Brain microvascular endothelial cell (primary cell): ENCODE results near the gene SUMF1.

Source experiments
- DNase-seq: peaks from one replicate; pipeline ENCODE4 v3.0.0-alpha.2; 2020
- H3K27ac ChIP-seq: fragments of 250-450 bp; sonication (Bioruptor Pico); 2 replicates; pipeline ENCODE4 v1.5.1; 2020; ENCODE audit warnings: mild to moderate bottlenecking, moderate library complexity
- H3K27me3 ChIP-seq: fragments of 250-450 bp; sonication (Bioruptor Pico); replicated peaks from 2 replicates; pipeline ENCODE4 v1.5.1; 2020; ENCODE audit warnings: mild to moderate bottlenecking
- H3K36me3 ChIP-seq: fragments of 250-450 bp; sonication (Bioruptor Pico); replicated peaks from 2 replicates; pipeline ENCODE4 v1.5.1; 2020; ENCODE audit warnings: mild to moderate bottlenecking
- H3K4me3 ChIP-seq: 2 replicates; pipeline ENCODE4 v1.5.1; 2011; ENCODE audit warnings: low read depth, mild to moderate bottlenecking, control low read depth, low read length, moderate library complexity
- CTCF ChIP-seq: IDR thresholded peaks from 2 replicates; pipeline ENCODE4 v1.5.1; 2011; ENCODE audit warnings: low read depth, mild to moderate bottlenecking, moderate library complexity, low read length, control low read depth, inconsistent platforms; ENCODE audit errors: missing control alignments
- in situ Hi-C: cut with HindIII; loops from 2 replicates; pipeline ENCODE4 v1.10.0; 2017; ENCODE audit warnings: low sequenced_read_pairs, low pct_ligation_motif_present

The SUMF1 gene

DNA sequence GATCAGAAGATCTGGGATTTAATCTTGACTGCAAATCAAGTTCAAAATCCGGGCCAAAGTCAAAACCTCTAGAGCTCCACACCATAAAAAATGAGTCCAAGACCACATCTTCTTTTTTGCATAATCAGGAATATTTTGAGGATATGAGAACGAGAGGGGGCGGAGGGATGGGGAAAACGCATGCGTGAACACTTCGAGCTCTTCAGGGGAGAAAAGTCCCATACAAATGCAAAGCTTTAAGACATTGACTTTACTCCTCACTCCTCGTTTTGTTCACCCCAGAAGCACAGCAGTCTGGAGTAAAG lies 68.2 kb downstream of the SUMF1 start:
- no peaks in the 10 kb centered on the region for H3K27me3 ChIP-seq
- DNase-seq, result no peak
- no peak overlapping the region for H3K27ac ChIP-seq
- TF ChIP-seq CTCF, result no peak
- no peak overlapping the region for H3K4me3 ChIP-seq
- H3K36me3 ChIP-seq, result no peaks in the 10 kb centered on the region
- in situ Hi-C loops, result no loop called here

- H3K27me3 ChIP-seq, result no peaks in the 10 kb centered on the region
- no peak overlapping the region for H3K27ac ChIP-seq
- in situ Hi-C loops, result no loop called here
- no peak for TF ChIP-seq CTCF
- no peaks in the 10 kb centered on the region for H3K36me3 ChIP-seq
- no peak for DNase-seq
- H3K4me3 ChIP-seq, result no peak overlapping the region
Observed at GRCh38 chr3:4398120-4398940, 68.7 kb downstream of the SUMF1 start.

DNA sequence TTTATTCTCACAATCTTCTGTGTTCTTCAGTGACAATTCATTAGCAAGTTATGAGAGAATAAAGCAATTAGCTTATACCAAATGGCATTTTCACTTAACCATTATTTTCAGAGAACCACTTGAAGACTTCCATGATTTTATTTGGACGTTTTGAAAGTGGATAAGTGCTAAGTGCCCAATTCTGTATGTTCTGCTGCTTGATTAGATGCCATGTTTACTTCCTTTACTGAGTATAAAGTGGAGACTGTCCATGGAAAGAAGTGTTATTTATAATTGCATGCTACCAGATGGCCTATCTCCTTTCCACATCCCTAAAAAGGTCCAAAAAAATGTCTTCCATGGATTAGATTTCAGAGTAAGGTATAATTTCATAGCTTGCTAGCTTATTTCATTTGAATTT lies 69.6 kb downstream of the SUMF1 start:
- Histone ChIP-seq H3K27ac (no peak overlapping the region), H3K27me3 (no peaks in the 10 kb centered on the region), H3K4me3 (no peak overlapping the region), H3K36me3 (no peaks in the 10 kb centered on the region)
- no peak for DNase-seq
- in situ Hi-C loops, result no loop called here
- TF ChIP-seq CTCF, result no peak

DNA sequence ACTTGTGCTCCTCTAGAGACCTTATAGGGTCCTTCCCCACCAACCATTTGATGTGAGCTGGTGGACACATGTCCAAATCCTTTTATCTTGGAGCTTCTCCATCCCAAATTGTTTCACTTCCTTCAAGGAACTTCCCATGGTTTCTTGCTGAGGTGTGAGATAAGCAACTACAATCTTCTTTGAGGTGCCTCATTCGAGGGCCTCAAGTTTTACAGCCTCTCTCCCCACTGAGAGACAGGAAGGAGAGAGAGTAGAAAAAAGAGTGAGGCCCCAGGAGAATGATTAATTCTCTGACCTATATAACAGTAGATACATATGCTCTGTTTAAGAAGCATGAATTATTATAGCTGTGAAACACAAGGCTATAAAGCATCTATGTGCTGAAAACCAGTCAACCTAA lies 70.5 kb downstream of the SUMF1 start:
- TF ChIP-seq CTCF, result no peak
- Histone ChIP-seq H3K4me3 (no peak overlapping the region), H3K36me3 (no peaks in the 10 kb centered on the region), H3K27ac (no peak overlapping the region), H3K27me3 (no peaks in the 10 kb centered on the region)
- no peak for DNase-seq
- in situ Hi-C loops, result no loop called here

- no peak overlapping the region for H3K27ac ChIP-seq
Observed at GRCh38 chr3:4396006-4396405, 71.1 kb downstream of the SUMF1 start.

More at GRCh38 chr3:4396006-4396405, 71.1 kb downstream of the SUMF1 start:
- TF ChIP-seq CTCF, result no peak
- in situ Hi-C loops, result no loop called here
- DNase-seq, result no peak
- H3K36me3 ChIP-seq, result no peaks in the 10 kb centered on the region
- H3K27me3 ChIP-seq, result no peaks in the 10 kb centered on the region
- no peak overlapping the region for H3K4me3 ChIP-seq
